T-helper 2 cell treated with Interferon-gamma antibody and Interleukin-4, amounts not matched to agents 5 μg/mL and 100 μg/mL, for 36 hours (primary cell): ENCODE results near the gene PEX19.

Experiments used
- DNase-seq: peaks from one replicate; pipeline ENCODE4 v3.0.0; 2021; ENCODE audit warnings: low spot score
- H3K27ac Mint-ChIP-seq: one replicate; pipeline ENCODE4 v1.8.0; 2021; ENCODE audit warnings: mild to moderate bottlenecking, mixed read lengths
- H3K27me3 Mint-ChIP-seq: one replicate; pipeline ENCODE4 v1.8.0; 2021; ENCODE audit warnings: low read depth, mixed read lengths
- H3K36me3 Mint-ChIP-seq: one replicate; pipeline ENCODE4 v1.8.0; 2021; ENCODE audit warnings: low read depth, mixed read lengths
- H3K4me1 Mint-ChIP-seq: one replicate; pipeline ENCODE4 v1.8.0; 2021; ENCODE audit warnings: low read depth, mixed read lengths
- H3K4me3 Mint-ChIP-seq: one replicate; pipeline ENCODE4 v1.8.0; 2022; ENCODE audit warnings: mild to moderate bottlenecking, moderate library complexity, mixed read lengths
- H3K9me3 Mint-ChIP-seq: one replicate; pipeline ENCODE4 v1.8.0; 2021; ENCODE audit warnings: mixed read lengths

The PEX19 gene

GRCh38 chr1:160239582-160240299 is 45.2 kb downstream of the PEX19 start:
- Mint-ChIP-seq H3K27ac (no peak overlapping the region), H3K27me3 (no peaks in the 10 kb centered on the region), H3K4me1 (peaks cover 3% of the 10 kb centered on the region), H3K36me3 (peaks cover 34% of the 10 kb centered on the region), H3K4me3 (no peak overlapping the region), H3K9me3 (no peaks in the 10 kb centered on the region)
- no peak for DNase-seq

GRCh38 chr1:160238408-160238807 is 46.5 kb downstream of the PEX19 start:
- H3K36me3 Mint-ChIP-seq = peaks cover 37% of the 10 kb centered on the region
- no peaks in the 10 kb centered on the region for H3K9me3 Mint-ChIP-seq
- H3K27ac Mint-ChIP-seq = no peak overlapping the region
- no peak overlapping the region for H3K4me3 Mint-ChIP-seq
- H3K4me1 Mint-ChIP-seq = peaks cover 8% of the 10 kb centered on the region
- no peak for DNase-seq
- no peaks in the 10 kb centered on the region for H3K27me3 Mint-ChIP-seq

GRCh38 chr1:160237558-160237957 is 47.4 kb downstream of the PEX19 start:
- Mint-ChIP-seq H3K27ac (no peak overlapping the region), H3K4me1 (peaks cover 8% of the 10 kb centered on the region), H3K27me3 (no peaks in the 10 kb centered on the region), H3K36me3 (peaks cover 39% of the 10 kb centered on the region), H3K9me3 (no peaks in the 10 kb centered on the region), H3K4me3 (no peak overlapping the region)
- no peak for DNase-seq

GRCh38 chr1:160236806-160237205 is 48.1 kb downstream of the PEX19 start:
- Mint-ChIP-seq H3K36me3 (peaks cover 39% of the 10 kb centered on the region), H3K27me3 (no peaks in the 10 kb centered on the region), H3K9me3 (no peaks in the 10 kb centered on the region), H3K4me1 (peaks cover 8% of the 10 kb centered on the region), H3K27ac (no peak overlapping the region), H3K4me3 (no peak overlapping the region)
- no peak for DNase-seq

- Mint-ChIP-seq H3K4me1 (peaks cover 6% of the 10 kb centered on the region), H3K27ac (no peak overlapping the region), H3K4me3 (no peak overlapping the region), H3K27me3 (no peaks in the 10 kb centered on the region), H3K36me3 (peaks cover 46% of the 10 kb centered on the region), H3K9me3 (no peaks in the 10 kb centered on the region)
- no peak for DNase-seq
These were observed 52.0 kb downstream of the PEX19 start for GRCh38 chr1:160232911-160233310.

- H3K27me3 Mint-ChIP-seq = no peaks in the 10 kb centered on the region
- H3K4me3 Mint-ChIP-seq = no peak overlapping the region
- H3K4me1 Mint-ChIP-seq = no peaks in the 10 kb centered on the region
- DNase-seq = no peak
- no peaks in the 10 kb centered on the region for H3K9me3 Mint-ChIP-seq
- no peak overlapping the region for H3K27ac Mint-ChIP-seq
- peaks cover 43% of the 10 kb centered on the region for H3K36me3 Mint-ChIP-seq
These were observed 56.5 kb downstream of the PEX19 start for GRCh38 chr1:160228431-160228830.

- peaks cover 42% of the 10 kb centered on the region for H3K36me3 Mint-ChIP-seq
- H3K4me3 Mint-ChIP-seq = no peak overlapping the region
- H3K4me1 Mint-ChIP-seq = no peaks in the 10 kb centered on the region
- H3K27me3 Mint-ChIP-seq = no peaks in the 10 kb centered on the region
- no peak for DNase-seq
- no peaks in the 10 kb centered on the region for H3K9me3 Mint-ChIP-seq
- no peak overlapping the region for H3K27ac Mint-ChIP-seq
These were observed 57.4 kb downstream of the PEX19 start for GRCh38 chr1:160227561-160227960.

GRCh38 chr1:160227034-160227433 is 57.9 kb downstream of the PEX19 start:
- DNase-seq = no peak
- Mint-ChIP-seq H3K4me3 (no peak overlapping the region), H3K27ac (no peak overlapping the region), H3K36me3 (peaks cover 48% of the 10 kb centered on the region), H3K27me3 (no peaks in the 10 kb centered on the region), H3K4me1 (no peaks in the 10 kb centered on the region), H3K9me3 (no peaks in the 10 kb centered on the region)
